HepG2 (cell line): ENCODE measurements around the gene CYB5B. TPM values are rescaled to one million over a fixed set of nuclear protein-coding genes. Genes with fewer than 3 reads are reported as not detected.

ENCODE experiments used
- AHDC1 ChIP-seq: sonication (generic); formaldehyde crosslinking; IDR thresholded peaks from 2 replicates; pipeline ENCODE4 v1.5.1; 2020; ENCODE audit warnings: mild to moderate bottlenecking, missing genetic modification reagents, borderline replicate concordance
- DR1 ChIP-seq: sonication (generic); formaldehyde crosslinking; IDR thresholded peaks from 2 replicates; pipeline ENCODE4 v1.8.0; 2021; ENCODE audit warnings: mild to moderate bottlenecking, missing genetic modification reagents, inconsistent platforms
- ELF3 ChIP-seq: IDR thresholded peaks from 2 replicates; pipeline ENCODE4 v1.6.1; 2016; ENCODE audit warnings: missing genetic modification reagents, missing compliant biosample characterization
- FOXP1 ChIP-seq, 2 experiments: fragments of 450-650 bp in 1 of 2; IDR thresholded peaks; 2 replicates each; pipeline ENCODE4 v1.6.1; 2017 to 2018; ENCODE audit warnings: antibody characterized with exemption in 1 of 2
- HOXA9 ChIP-seq: sonication (generic); formaldehyde crosslinking; IDR thresholded peaks from 2 replicates; pipeline ENCODE4 v1.8.1; 2022; ENCODE audit warnings: missing genetic modification reagents, mild to moderate bottlenecking, moderate library complexity, borderline replicate concordance
- KDM1A ChIP-seq: IDR thresholded peaks from 2 replicates; pipeline ENCODE4 v1.6.1; 2016; ENCODE audit warnings: missing compliant biosample characterization
- KLF6 ChIP-seq: IDR thresholded peaks from 2 replicates; pipeline ENCODE4 v1.8.0; 2016; ENCODE audit warnings: missing biosample characterization, missing genetic modification reagents
- KMT2B ChIP-seq: IDR thresholded peaks from 2 replicates; pipeline ENCODE4 v1.6.1; 2016; ENCODE audit warnings: missing genetic modification reagents, missing compliant biosample characterization
- PRMT3 ChIP-seq: sonication (generic); formaldehyde crosslinking; IDR thresholded peaks from 2 replicates; pipeline ENCODE4 v1.8.1; 2022; ENCODE audit warnings: low read depth, mild to moderate bottlenecking, moderate library complexity, missing genetic modification reagents, borderline replicate concordance
- REXO4 ChIP-seq: sonication (generic); formaldehyde crosslinking; IDR thresholded peaks from 2 replicates; pipeline ENCODE4 v1.8.0; 2022; ENCODE audit warnings: missing genetic modification reagents, mild to moderate bottlenecking, borderline replicate concordance
- TCF7L2 ChIP-seq: IDR thresholded peaks from 2 replicates; pipeline ENCODE4 v1.6.1; 2011; ENCODE audit warnings: mild to moderate bottlenecking, low read depth, low read length, moderate library complexity
- U2AF2 ChIP-seq: fragments of 200-400 bp; formaldehyde crosslinking; IDR thresholded peaks from 2 replicates; pipeline ENCODE4 v1.6.1; 2017; ENCODE audit warnings: low read depth, mild to moderate bottlenecking, low read length
- YEATS2 ChIP-seq: sonication (generic); formaldehyde crosslinking; IDR thresholded peaks from 2 replicates; pipeline ENCODE4 v1.4.0; 2020; ENCODE audit warnings: missing genetic modification reagents, borderline replicate concordance
- ZBTB7B ChIP-seq: sonication (generic); formaldehyde crosslinking; IDR thresholded peaks from 2 replicates; pipeline ENCODE4 v1.4.0; 2020; ENCODE audit warnings: missing genetic modification reagents
- ZBTB8A ChIP-seq: sonication (generic); formaldehyde crosslinking; IDR thresholded peaks from 2 replicates; pipeline ENCODE4 v1.4.0; 2020; ENCODE audit warnings: mild to moderate bottlenecking, low read depth, missing genetic modification reagents, borderline replicate concordance
- ZFP90 ChIP-seq: sonication (generic); formaldehyde crosslinking; IDR thresholded peaks from 2 replicates; pipeline ENCODE4 v1.8.0; 2022; ENCODE audit warnings: missing genetic modification reagents, mild to moderate bottlenecking, inconsistent platforms, borderline replicate concordance
- ZFY ChIP-seq: sonication (generic); formaldehyde crosslinking; IDR thresholded peaks from 2 replicates; pipeline ENCODE4 v1.4.0; 2020; ENCODE audit warnings: missing genetic modification reagents
- ZNF17 ChIP-seq: sonication (generic); formaldehyde crosslinking; IDR thresholded peaks from 2 replicates; pipeline ENCODE4 v1.5.0; 2020; ENCODE audit warnings: mild to moderate bottlenecking, missing genetic modification reagents
- ZSCAN22 ChIP-seq: sonication (generic); formaldehyde crosslinking; IDR thresholded peaks from 2 replicates; pipeline ENCODE4 v1.4.0; 2020; ENCODE audit warnings: mild to moderate bottlenecking, missing genetic modification reagents
- polyA plus RNA-seq, 8 experiments: library from polyadenylated mRNA; depleted of rRNA in 3 of 8; stranded (reverse) in 7 of 8; unstranded in 1 of 8; fragments of >200 nt; fragmentation: Illumina TruSeq in 4 of 8; extraction: Trizol in 4 of 8; gene quantifications; 2 replicates each; pipeline versions ENCODE4 v1.2.1 to v1.2.3, GENCODE V29; 2011 to 2016; ENCODE audit warnings: low read depth in 4 of 8, missing spikeins in 1 of 8, mixed read lengths in 1 of 8; ENCODE audit not compliant: insufficient read depth in 1 of 8
- total RNA-seq, 5 experiments: library from RNA; depleted of rRNA; stranded (reverse); fragments of >200 nt; fragmentation: Illumina TruSeq; extraction: Trizol; gene quantifications; 2 replicates each; pipeline ENCODE4 v1.2.3, GENCODE V29; 2016; ENCODE audit warnings: low read depth in 1 of 5
- TF ChIP-seq, protein P1 (sequence below): sonication (generic); formaldehyde crosslinking; IDR thresholded peaks from 2 replicates; pipeline ENCODE4 v1.5.0; 2020; ENCODE audit warnings: mild to moderate bottlenecking, missing genetic modification reagents
- TF ChIP-seq, protein P2 (sequence below): sonication (generic); formaldehyde crosslinking; IDR thresholded peaks from 2 replicates; pipeline ENCODE4 v1.4.0; 2020; ENCODE audit warnings: missing genetic modification reagents; ENCODE audit errors: not compliant biosample characterization

CYB5B gene
- total and polyA plus RNA-seq, 2 of the 13 experiments (the other 11 are each of a cell fraction or from before 2014, with no cell fraction given): 234 to 432 TPM

GRCh38 chr16:69424053-69424934 lies at the start of gene CYB5B (continued):
- TF ChIP-seq ZFP90 (CRISPR knock-in tag) (no peak; the same call in 1 of the 2 replicates), ZBTB7B (peak; percentile 43; the same call in 1 of the 2 replicates), ZFY (CRISPR knock-in tag) (peak; percentile 81), KDM1A (peak; percentile 52), U2AF2 (no peak), ELF3 (CRISPR knock-in tag) (peak; percentile 75), ZSCAN22 (CRISPR knock-in tag) (peak; percentile 50; the same call in 1 of the 2 replicates), AHDC1 (CRISPR knock-in tag) (no peak), DR1 (no peak), ZBTB8A (peak; percentile 90; the same call in 1 of the 2 replicates), HOXA9 (CRISPR knock-in tag) (no peak), KMT2B (CRISPR knock-in tag) (peak; percentile 96), FOXP1 (IDR thresholded peaks at IDR 0.05) (no peak), FOXP1 (CRISPR knock-in tag; IDR thresholded peaks at IDR 0.05) (peak; percentile 25; the same call in 1 of the 2 replicates), TCF7L2 (no peak), YEATS2 (CRISPR knock-in tag) (peak; percentile 94), REXO4 (no peak), KLF6 (CRISPR knock-in tag) (no peak; the same call in 1 of the 2 replicates), ZNF17 (CRISPR knock-in tag) (no peak), PRMT3 (CRISPR knock-in tag) (no peak)
- TF ChIP-seq, protein P1, sequence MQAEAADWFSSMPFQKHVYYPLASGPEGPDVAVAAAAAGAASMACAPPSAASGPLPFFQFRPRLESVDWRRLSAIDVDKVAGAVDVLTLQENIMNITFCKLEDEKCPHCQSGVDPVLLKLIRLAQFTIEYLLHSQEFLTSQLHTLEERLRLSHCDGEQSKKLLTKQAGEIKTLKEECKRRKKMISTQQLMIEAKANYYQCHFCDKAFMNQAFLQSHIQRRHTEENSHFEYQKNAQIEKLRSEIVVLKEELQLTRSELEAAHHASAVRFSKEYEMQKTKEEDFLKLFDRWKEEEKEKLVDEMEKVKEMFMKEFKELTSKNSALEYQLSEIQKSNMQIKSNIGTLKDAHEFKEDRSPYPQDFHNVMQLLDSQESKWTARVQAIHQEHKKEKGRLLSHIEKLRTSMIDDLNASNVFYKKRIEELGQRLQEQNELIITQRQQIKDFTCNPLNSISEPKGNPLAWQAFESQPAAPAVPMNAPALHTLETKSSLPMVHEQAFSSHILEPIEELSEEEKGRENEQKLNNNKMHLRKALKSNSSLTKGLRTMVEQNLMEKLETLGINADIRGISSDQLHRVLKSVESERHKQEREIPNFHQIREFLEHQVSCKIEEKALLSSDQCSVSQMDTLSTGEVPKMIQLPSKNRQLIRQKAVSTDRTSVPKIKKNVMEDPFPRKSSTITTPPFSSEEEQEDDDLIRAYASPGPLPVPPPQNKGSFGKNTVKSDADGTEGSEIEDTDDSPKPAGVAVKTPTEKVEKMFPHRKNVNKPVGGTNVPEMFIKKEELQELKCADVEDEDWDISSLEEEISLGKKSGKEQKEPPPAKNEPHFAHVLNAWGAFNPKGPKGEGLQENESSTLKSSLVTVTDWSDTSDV (CRISPR knock-in tag): no peak
- TF ChIP-seq, protein P2, sequence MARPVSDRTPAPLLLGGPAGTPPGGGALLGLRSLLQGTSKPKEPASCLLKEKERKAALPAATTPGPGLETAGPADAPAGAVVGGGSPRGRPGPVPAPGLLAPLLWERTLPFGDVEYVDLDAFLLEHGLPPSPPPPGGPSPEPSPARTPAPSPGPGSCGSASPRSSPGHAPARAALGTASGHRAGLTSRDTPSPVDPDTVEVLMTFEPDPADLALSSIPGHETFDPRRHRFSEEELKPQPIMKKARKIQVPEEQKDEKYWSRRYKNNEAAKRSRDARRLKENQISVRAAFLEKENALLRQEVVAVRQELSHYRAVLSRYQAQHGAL (CRISPR knock-in tag): no peak
